Endothelial cell of umbilical vein (primary cell): ENCODE results near the gene FBXW7. TPM values are rescaled to one million over a fixed set of nuclear protein-coding genes. Genes with fewer than 3 reads are reported as not detected.

ENCODE experiments used
- BruUV-seq: library from RNA; stranded (reverse); fragments of 400-500 nt; replicated peaks from 2 replicates; lab custom pipeline; 2021; lab: Mats Ljungman, UMichigan
- CTCF ChIA-PET: fragments of 300-600, 350-600 bp; sonication (Branson Sonifier 250); formaldehyde crosslinking; loops from one replicate; lab custom pipeline; 2021; ENCODE audit warnings: antibody characterized with exemption, inconsistent platforms; lab: Charles Lee
- POLR2A ChIA-PET: fragments of 300-600, 350-600 bp; sonication (Branson Sonifier 250); formaldehyde crosslinking; loops from one replicate; lab custom pipeline; 2021; ENCODE audit warnings: antibody characterized with exemption, inconsistent platforms; lab: Charles Lee
- DNase-seq: peaks from one replicate; pipeline ENCODE4 v3.0.0-alpha.2; 2011; ENCODE audit warnings: low read depth, low spot score
- FAIRE-seq: peaks from 2 replicates; lab custom pipeline; 2011; peaks lifted over from hg19 to GRCh38; lab: Jason Lieb, UNC
- H2AFZ ChIP-seq: 2 replicates; pipeline ENCODE4 v1.6.0; 2012; ENCODE audit warnings: low read depth, low read length, control low read depth, inconsistent platforms
- H3K27ac ChIP-seq: 2 replicates; pipeline ENCODE4 v1.5.1; 2011; ENCODE audit warnings: low read depth, mild to moderate bottlenecking, control low read depth, low read length, moderate library complexity; ENCODE audit not compliant: insufficient read depth
- H3K27me3 ChIP-seq, 2 experiments: 2 replicates each; pipeline versions ENCODE4 v1.6.0 to v1.6.1; 2011; ENCODE audit warnings: low read length in 2 of 2, mixed read lengths in 1 of 2; ENCODE audit not compliant: control insufficient read depth in 2 of 2, insufficient read depth in 2 of 2
- H3K36me3 ChIP-seq, 2 experiments: 2 replicates in 1 of 2; 3 replicates in 1 of 2; pipeline ENCODE4 v1.5.1; 2011; ENCODE audit warnings: low read length in 2 of 2, mild to moderate bottlenecking in 1 of 2, moderate library complexity in 1 of 2; ENCODE audit not compliant: control insufficient read depth in 2 of 2, insufficient read depth in 2 of 2; ENCODE audit errors: extremely low read depth in 1 of 2
- H3K4me1 ChIP-seq: 3 replicates; pipeline ENCODE4 v1.5.1; 2011; ENCODE audit warnings: mild to moderate bottlenecking, low read length; ENCODE audit not compliant: control insufficient read depth, insufficient read depth; ENCODE audit errors: extremely low read depth
- H3K4me2 ChIP-seq: 2 replicates; pipeline ENCODE4 v1.6.1; 2011; ENCODE audit warnings: low read length, control low read depth, mixed read lengths; ENCODE audit not compliant: insufficient read depth
- H3K4me3 ChIP-seq, 3 experiments: fragments of 200-600 bp in 1 of 3; sonication (generic), shearing (Covaris generic) in 1 of 3; replicated peaks in 1 of 3; 2 replicates each; pipeline ENCODE4 v1.5.1; 2011 to 2016; ENCODE audit warnings: control low read depth in 3 of 3, low read length in 3 of 3, mild to moderate bottlenecking in 2 of 3, inconsistent platforms in 1 of 3, low read depth in 1 of 3, moderate library complexity in 1 of 3; ENCODE audit not compliant: insufficient read depth in 1 of 3
- H3K79me2 ChIP-seq: 2 replicates; pipeline ENCODE4 v1.6.0; 2012; ENCODE audit warnings: low read length, inconsistent platforms; ENCODE audit not compliant: control insufficient read depth, insufficient read depth
- H3K9ac ChIP-seq: replicated peaks from 2 replicates; pipeline ENCODE3; 2011; ENCODE audit warnings: low read length, control low read depth; ENCODE audit not compliant: insufficient read depth; ENCODE audit errors: extremely low read depth
- H3K9me1 ChIP-seq: replicated peaks from 3 replicates; pipeline ENCODE4 v1.6.0; 2011; ENCODE audit warnings: mild to moderate bottlenecking, low read length; ENCODE audit not compliant: control insufficient read depth, insufficient read depth; ENCODE audit errors: extremely low read depth
- H3K9me3 ChIP-seq: replicated peaks from 2 replicates; pipeline ENCODE4 v1.5.1; 2012; ENCODE audit warnings: low read length, inconsistent platforms; ENCODE audit not compliant: control insufficient read depth, insufficient read depth
- H4K20me1 ChIP-seq: replicated peaks from 2 replicates; pipeline ENCODE3; 2011; ENCODE audit warnings: mild to moderate bottlenecking, low read length; ENCODE audit not compliant: control insufficient read depth, insufficient read depth; ENCODE audit errors: extremely low read depth
- CTCF ChIP-seq, 2 donors: IDR thresholded peaks; 1 replicate in 1 of 2; 2 replicates in 1 of 2; pipeline ENCODE4 v1.5.1; 2011; ENCODE audit warnings: low read length in 2 of 2, mild to moderate bottlenecking in 2 of 2, moderate library complexity in 2 of 2, control low read depth in 1 of 2, inconsistent platforms in 1 of 2, low read depth in 1 of 2; ENCODE audit not compliant: insufficient read depth in 1 of 2; ENCODE audit errors: extremely low read depth in 1 of 2
- EZH2 ChIP-seq: IDR thresholded peaks from 2 replicates; pipeline ENCODE4 v1.6.1; 2012; ENCODE audit warnings: borderline replicate concordance, low read depth, mild to moderate bottlenecking, moderate library complexity, low read length, inconsistent platforms; ENCODE audit not compliant: severe bottlenecking
- FOS ChIP-seq: IDR thresholded peaks from 2 replicates; pipeline ENCODE4 v1.6.1; 2011; ENCODE audit warnings: mild to moderate bottlenecking, low read length, moderate library complexity, borderline replicate concordance; ENCODE audit not compliant: insufficient read depth
- GATA2 ChIP-seq: IDR thresholded peaks from 2 replicates; pipeline ENCODE4 v1.7.0; 2011; ENCODE audit warnings: low read depth, mild to moderate bottlenecking, moderate library complexity, mixed read lengths, low read length; ENCODE audit not compliant: insufficient read length, insufficient read depth
- JUN ChIP-seq: IDR thresholded peaks from 2 replicates; pipeline ENCODE4 v1.6.1; 2011; ENCODE audit warnings: borderline replicate concordance, low read depth; ENCODE audit not compliant: insufficient read length, insufficient read depth
- MAX ChIP-seq: IDR thresholded peaks from 2 replicates; pipeline ENCODE4 v1.6.1; 2011; ENCODE audit not compliant: insufficient read depth, insufficient read length
- MYC ChIP-seq: IDR thresholded peaks from one replicate; pipeline ENCODE4 v1.6.1; 2011; ENCODE audit warnings: mild to moderate bottlenecking, low read depth, low read length
- POLR2A ChIP-seq: IDR thresholded peaks from 2 replicates; pipeline ENCODE4 v1.6.1; 2012; ENCODE audit warnings: low read depth, mild to moderate bottlenecking, control low read depth, low read length
- POLR2AphosphoS5 ChIP-seq: IDR thresholded peaks from 2 replicates; pipeline ENCODE4 v1.6.1; 2012; ENCODE audit warnings: low read depth, mild to moderate bottlenecking, control low read depth, low read length, moderate library complexity; ENCODE audit not compliant: insufficient read depth
- dilution Hi-C: fragments of 300-500 bp; cut with MboI; formaldehyde crosslinking; loops from one replicate; pipeline ENCODE4 v1.15.0; 2019; ENCODE audit warnings: low sequenced_read_pairs; ENCODE audit not compliant: extremely low pct_ligation_motif_present
- intact Hi-C: fragments of 100-400 bp; cut with micrococcal nuclease; formaldehyde crosslinking; loops from one replicate; pipeline ENCODE4 v1.10.0; 2022
- polyA plus RNA-seq, 4 experiments: library from polyadenylated mRNA; depleted of rRNA in 3 of 4; stranded (reverse) in 3 of 4; unstranded in 1 of 4; fragments of >200 nt; gene quantifications; 2 replicates each; pipeline versions ENCODE4 v1.2.1 to v1.2.3, GENCODE V29; 2011 to 2012; ENCODE audit warnings: missing spikeins in 1 of 4
- total RNA-seq: library from RNA; stranded (reverse); gene quantifications from 2 replicates; pipeline ENCODE4 v1.2.3, GENCODE V29; 2021

FBXW7 gene
- total and polyA plus RNA-seq, 2 donors (not counting 3 experiments of a cell fraction or from before 2014, with no cell fraction given), result 7.0 to 28.1 TPM

- TF ChIP-seq CTCF (IDR thresholded peaks at IDR 0.05; ENCODE audit: extremely low read depth in 1 of 2, insufficient read depth in 1 of 2, low read depth in 1 of 2, low read length in 2 of 2) (no peak), EZH2 (no peak), POLR2A (no peak), FOS (no peak), POLR2AphosphoS5 (no peak), MAX (no peak), JUN (no peak), MYC (no peak), GATA2 (no peak)
- Histone ChIP-seq H3K4me2 (no peak overlapping the region), H3K27me3 (no peaks in the 10 kb centered on the region), H3K79me2 (peaks cover 14% of the 10 kb centered on the region), H3K9me3 (no peaks in the 10 kb centered on the region), H3K36me3 (no peaks in the 10 kb centered on the region), H3K27ac (no peak overlapping the region), H4K20me1 (no peaks in the 10 kb centered on the region), H3K4me1 (no peaks in the 10 kb centered on the region), H2AFZ (no peak overlapping the region), H3K9ac (no peak overlapping the region), H3K4me3 (no peak overlapping the region), H3K9me1 (no peaks in the 10 kb centered on the region)
- ChIA-PET CTCF (no interaction called here), POLR2A (no interaction called here)
- FAIRE-seq (no peak), DNase-seq (no peak)
- no TSS peak for BruUV-seq
- intact Hi-C loops (no loop called here), dilution Hi-C loops (no loop called here)
Observed at GRCh38 chr4:152448854-152449253, 87.0 kb downstream of the FBXW7 start.
